Gastroesophageal sphincter (tissue), 3 donors: ENCODE data around the gene LRBA.

Experiments
- EP300 ChIP-seq: sonication (generic); formaldehyde crosslinking; IDR thresholded peaks from one replicate; pipeline ENCODE4 v1.6.1; 2017; ENCODE audit warnings: antibody characterized with exemption, mild to moderate bottlenecking
- POLR2A ChIP-seq, 2 donors: fragments of 450-650 bp; IDR thresholded peaks; one replicate each; pipeline ENCODE4 v1.6.1; 2017; ENCODE audit warnings: antibody characterized with exemption in 2 of 2, mild to moderate bottlenecking in 2 of 2, moderate library complexity in 1 of 2
- TF ChIP-seq, protein P1 (sequence below), 4 experiments: fragments of 200-600 bp in 2 of 4; fragments of 450-650 bp in 2 of 4; sonication (generic) in 1 of 4; IDR thresholded peaks; one replicate each; pipeline ENCODE4 v1.5.1; 2017 to 2019; ENCODE audit warnings: antibody characterized with exemption in 4 of 4, mild to moderate bottlenecking in 2 of 4, moderate library complexity in 2 of 4

DNA sequence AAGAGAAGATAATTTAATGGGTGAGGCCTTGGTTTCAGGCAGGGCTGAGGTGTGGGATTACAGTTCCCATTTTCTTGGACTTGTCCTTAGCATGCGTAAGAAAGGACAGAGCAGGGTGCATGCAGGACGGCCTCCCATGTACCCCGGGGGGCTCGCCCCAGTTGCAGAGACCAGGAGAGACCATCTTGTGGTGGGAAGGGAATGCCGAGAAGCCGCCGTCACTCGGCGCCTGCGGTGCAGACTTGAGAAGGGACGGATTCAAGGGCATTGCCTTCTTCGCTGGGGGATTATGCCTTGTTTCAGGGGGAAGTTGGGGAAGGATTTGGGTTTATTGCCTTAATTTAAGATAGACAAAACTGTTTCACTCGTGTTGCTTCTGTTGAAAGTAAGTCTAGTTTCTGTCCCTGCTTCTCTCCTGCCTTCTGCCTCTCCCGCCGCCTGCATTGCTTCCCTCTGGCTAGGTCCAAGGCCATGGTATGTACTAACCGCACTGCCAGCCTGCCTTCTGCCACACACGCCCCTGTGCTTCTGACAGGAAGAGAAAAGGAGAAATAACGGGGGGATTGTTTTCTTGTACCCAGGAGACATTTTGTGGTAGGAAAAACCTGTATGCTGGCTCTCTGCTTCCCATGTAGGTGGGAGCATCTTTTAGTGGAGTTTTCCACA lies 761.0 kb downstream of the LRBA start:
- TF ChIP-seq, protein P1, sequence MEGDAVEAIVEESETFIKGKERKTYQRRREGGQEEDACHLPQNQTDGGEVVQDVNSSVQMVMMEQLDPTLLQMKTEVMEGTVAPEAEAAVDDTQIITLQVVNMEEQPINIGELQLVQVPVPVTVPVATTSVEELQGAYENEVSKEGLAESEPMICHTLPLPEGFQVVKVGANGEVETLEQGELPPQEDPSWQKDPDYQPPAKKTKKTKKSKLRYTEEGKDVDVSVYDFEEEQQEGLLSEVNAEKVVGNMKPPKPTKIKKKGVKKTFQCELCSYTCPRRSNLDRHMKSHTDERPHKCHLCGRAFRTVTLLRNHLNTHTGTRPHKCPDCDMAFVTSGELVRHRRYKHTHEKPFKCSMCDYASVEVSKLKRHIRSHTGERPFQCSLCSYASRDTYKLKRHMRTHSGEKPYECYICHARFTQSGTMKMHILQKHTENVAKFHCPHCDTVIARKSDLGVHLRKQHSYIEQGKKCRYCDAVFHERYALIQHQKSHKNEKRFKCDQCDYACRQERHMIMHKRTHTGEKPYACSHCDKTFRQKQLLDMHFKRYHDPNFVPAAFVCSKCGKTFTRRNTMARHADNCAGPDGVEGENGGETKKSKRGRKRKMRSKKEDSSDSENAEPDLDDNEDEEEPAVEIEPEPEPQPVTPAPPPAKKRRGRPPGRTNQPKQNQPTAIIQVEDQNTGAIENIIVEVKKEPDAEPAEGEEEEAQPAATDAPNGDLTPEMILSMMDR (IDR thresholded peaks at IDR 0.05) = no peak
- no peak for TF ChIP-seq POLR2A (IDR thresholded peaks at IDR 0.05)
- TF ChIP-seq EP300 = no peak
